Adipocyte (in vitro differentiated cells): ENCODE results near the gene PARD3.
A peak's percentile ranks its signal among the peaks of the same experiment; 100 is the strongest.

Experiments used
- DNase-seq: peaks from one replicate; pipeline ENCODE4 v3.0.0-alpha.2; 2015; ENCODE audit warnings: low read depth
- H3K27me3 ChIP-seq: replicated peaks from 2 replicates; pipeline ENCODE4 v1.7.0; 2013; ENCODE audit warnings: mild to moderate bottlenecking, low read length, moderate library complexity; ENCODE audit not compliant: control insufficient read depth, insufficient read depth
- H3K36me3 ChIP-seq: 2 replicates; pipeline ENCODE4 v1.7.0; 2013; ENCODE audit warnings: low read length, mild to moderate bottlenecking, moderate library complexity; ENCODE audit not compliant: control insufficient read depth, insufficient read depth, severe bottlenecking
- H3K4me1 ChIP-seq: 2 replicates; pipeline ENCODE4 v1.7.0; 2013; ENCODE audit warnings: mild to moderate bottlenecking, low read length, moderate library complexity; ENCODE audit not compliant: control insufficient read depth, insufficient read depth
- H3K4me3 ChIP-seq: 2 replicates; pipeline ENCODE4 v1.7.0; 2013; ENCODE audit warnings: mild to moderate bottlenecking, low read length, moderate library complexity
- H3K9ac ChIP-seq: 2 replicates; pipeline ENCODE4 v1.7.0; 2013; ENCODE audit warnings: mild to moderate bottlenecking, low read length, moderate library complexity
- H3K9me3 ChIP-seq: 2 replicates; pipeline ENCODE4 v1.7.0; 2013; ENCODE audit warnings: mild to moderate bottlenecking, low read length, moderate library complexity; ENCODE audit not compliant: control insufficient read depth

PARD3 gene

DNA sequence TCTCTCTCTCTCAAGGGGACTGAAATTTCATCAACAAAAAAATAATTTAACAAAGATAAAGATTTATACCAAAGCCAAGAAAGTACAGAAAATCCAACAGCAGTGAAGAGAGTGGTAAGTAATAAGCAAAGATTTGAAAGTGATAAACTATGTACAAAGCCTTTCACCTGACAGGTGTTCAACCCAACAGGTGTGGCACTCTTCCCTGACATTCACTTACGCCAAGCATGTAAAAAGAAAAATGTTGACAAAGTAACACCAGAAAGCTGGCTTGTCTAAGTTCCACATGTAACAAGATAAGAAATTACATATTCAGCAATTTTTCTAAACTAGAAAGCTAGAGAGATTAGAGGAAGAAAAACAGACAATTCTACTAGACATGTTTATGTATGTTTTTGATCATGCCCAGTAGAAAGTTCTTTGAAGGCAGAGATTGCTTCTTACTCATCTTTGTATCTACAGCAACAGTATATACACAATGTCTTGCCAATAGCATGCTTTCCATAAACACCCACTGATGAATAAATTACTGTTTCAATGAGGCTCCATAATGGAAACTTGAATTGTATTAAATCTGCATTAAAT lies 468.5 kb downstream of the PARD3 start:
- no peak overlapping the region for H3K4me3 ChIP-seq
- H3K9me3 ChIP-seq: no peaks in the 10 kb centered on the region
- H3K4me1 ChIP-seq: peaks cover 24% of the 10 kb centered on the region
- no peaks in the 10 kb centered on the region for H3K36me3 ChIP-seq
- H3K27me3 ChIP-seq: no peaks in the 10 kb centered on the region
- no peak for DNase-seq
- no peak overlapping the region for H3K9ac ChIP-seq

DNA sequence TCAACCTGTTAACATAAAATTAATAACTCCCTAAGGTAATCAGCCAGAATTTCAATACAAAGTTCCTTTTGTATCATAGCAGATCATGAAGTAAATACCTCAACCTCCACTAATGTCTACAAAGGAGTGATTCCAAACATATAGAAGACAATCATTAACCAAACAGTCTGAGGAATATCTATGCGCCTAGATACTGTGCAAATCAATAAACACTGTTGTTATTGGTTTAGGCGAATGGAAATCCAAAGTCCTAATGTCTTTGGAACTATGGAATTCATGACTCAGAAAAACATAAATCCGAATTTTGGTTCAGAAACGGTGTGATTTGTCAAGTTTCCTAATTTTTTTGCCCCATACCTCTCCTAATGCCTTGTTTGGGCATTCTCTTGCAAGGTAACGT lies 469.7 kb downstream of the PARD3 start:
- no peaks in the 10 kb centered on the region for H3K9me3 ChIP-seq
- DNase-seq: no peak
- H3K36me3 ChIP-seq: no peaks in the 10 kb centered on the region

DNA sequence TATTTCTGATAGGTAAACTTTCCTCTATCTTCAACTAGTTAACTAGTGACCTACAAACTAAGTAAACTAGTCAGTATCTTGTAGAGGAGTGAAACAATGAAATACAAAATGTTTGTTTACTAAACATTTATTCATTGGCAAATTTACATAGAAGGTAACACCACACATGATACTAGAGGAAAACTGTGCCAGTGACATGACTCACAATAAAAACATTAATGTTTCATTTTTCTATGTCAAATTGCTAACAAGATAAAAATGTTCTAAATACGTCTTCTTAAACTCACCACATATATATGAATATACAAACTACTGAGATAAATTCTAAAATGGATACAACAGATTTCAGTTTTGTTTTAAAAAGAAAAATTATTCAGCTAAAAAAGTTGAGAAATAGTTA lies 471.3 kb downstream of the PARD3 start:
- no peaks in the 10 kb centered on the region for H3K27me3 ChIP-seq
- no peak overlapping the region for H3K9ac ChIP-seq
- no peak overlapping the region for H3K4me3 ChIP-seq
- no peaks in the 10 kb centered on the region for H3K9me3 ChIP-seq
- peaks cover 32% of the 10 kb centered on the region for H3K4me1 ChIP-seq
- no peaks in the 10 kb centered on the region for H3K36me3 ChIP-seq
- DNase-seq: peak; percentile 55

More for the DNA sequence above, 469.7 kb downstream of the PARD3 start:
- H3K4me3 ChIP-seq: no peak overlapping the region
- peaks cover 25% of the 10 kb centered on the region for H3K4me1 ChIP-seq
- H3K9ac ChIP-seq: no peak overlapping the region
- no peaks in the 10 kb centered on the region for H3K27me3 ChIP-seq

DNA sequence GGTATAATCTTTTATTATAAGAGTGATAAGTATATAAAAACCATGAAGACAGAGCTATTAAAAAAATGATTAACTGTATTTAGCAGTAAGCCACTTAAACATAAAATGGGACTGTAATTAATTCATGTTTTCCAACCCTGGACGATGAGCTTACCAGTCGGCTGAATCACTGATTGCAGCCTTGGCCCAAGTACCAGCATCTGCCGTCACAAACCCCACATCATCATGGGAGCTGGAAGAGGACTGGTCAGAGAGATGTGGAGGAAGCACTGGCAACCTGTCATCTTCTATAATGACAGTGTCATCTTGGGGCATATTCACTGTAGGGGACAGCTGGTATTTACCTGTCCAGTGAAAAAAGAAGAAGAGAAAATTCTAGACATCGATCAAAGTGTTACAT lies 473.6 kb downstream of the PARD3 start:
- Histone ChIP-seq H3K4me1 (peaks cover 32% of the 10 kb centered on the region), H3K9me3 (no peaks in the 10 kb centered on the region)
- DNase-seq: no peak

DNA sequence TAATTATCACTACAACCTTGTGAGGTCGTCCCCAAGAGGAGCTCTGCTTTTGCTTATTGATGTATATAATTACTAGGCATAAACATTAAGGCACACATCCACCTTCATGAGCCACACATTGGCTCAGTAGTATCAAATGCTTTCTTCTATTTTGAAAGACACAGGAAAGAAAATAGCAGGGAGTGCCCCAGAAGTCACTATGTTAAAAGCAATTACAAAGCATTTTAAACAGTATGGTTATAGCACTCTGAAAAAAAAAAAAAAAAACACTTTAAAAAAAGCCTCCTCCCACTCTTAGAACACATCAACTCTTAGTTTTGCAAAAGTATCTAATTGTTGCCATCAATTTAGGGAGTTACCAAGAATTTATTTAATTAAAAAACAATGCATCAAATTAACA lies 474.2 kb downstream of the PARD3 start:
- Histone ChIP-seq H3K9me3 (no peaks in the 10 kb centered on the region), H3K27me3 (no peaks in the 10 kb centered on the region), H3K4me1 (peaks cover 32% of the 10 kb centered on the region), H3K36me3 (no peaks in the 10 kb centered on the region), H3K9ac (peak overlapping the region; percentile 16), H3K4me3 (peak overlapping the region; percentile 10)
- no peak for DNase-seq

More for the DNA sequence above, 473.6 kb downstream of the PARD3 start:
- H3K9ac ChIP-seq: no peak overlapping the region
- H3K4me3 ChIP-seq: peak overlapping the region; percentile 10
- H3K27me3 ChIP-seq: no peaks in the 10 kb centered on the region
- no peaks in the 10 kb centered on the region for H3K36me3 ChIP-seq

DNA sequence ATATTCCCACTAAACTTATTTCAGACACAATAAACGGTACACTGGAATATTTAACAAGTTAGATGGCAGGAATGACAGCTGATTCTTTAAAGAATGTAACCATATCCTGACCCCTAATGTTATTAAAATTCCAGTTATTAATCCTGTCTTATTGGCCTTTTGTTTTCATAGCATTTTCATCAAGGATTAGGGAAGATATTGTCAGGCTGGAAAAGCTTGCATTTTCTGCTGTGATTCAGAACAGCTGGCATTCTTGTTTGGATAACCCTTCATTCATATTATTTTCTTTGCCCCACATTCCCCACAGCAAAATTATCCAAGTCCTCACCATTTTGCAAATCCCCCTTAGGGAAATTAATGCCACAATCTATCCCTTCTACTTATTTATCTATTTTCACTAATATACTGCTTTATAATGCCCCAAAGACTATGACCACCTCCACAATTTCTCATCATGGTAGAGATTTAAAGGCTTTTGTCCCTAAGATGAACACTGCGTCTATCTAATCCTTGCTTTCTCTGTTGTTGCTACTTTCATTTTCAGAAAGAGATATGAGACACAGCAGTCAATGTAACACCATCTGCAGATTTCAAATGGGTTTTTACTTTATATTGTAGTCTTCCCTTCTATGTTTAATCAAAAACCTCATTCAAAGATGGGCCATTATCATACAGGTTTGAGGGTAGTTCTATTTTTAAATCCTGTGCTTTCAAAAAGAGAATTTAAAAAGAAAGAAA lies 475.1 kb downstream of the PARD3 start:
- Histone ChIP-seq H3K9ac (no peak overlapping the region), H3K9me3 (no peaks in the 10 kb centered on the region), H3K36me3 (no peaks in the 10 kb centered on the region), H3K27me3 (no peaks in the 10 kb centered on the region), H3K4me1 (peaks cover 32% of the 10 kb centered on the region), H3K4me3 (peak overlapping the region; percentile 42)
- peak; percentile 48 for DNase-seq

DNA sequence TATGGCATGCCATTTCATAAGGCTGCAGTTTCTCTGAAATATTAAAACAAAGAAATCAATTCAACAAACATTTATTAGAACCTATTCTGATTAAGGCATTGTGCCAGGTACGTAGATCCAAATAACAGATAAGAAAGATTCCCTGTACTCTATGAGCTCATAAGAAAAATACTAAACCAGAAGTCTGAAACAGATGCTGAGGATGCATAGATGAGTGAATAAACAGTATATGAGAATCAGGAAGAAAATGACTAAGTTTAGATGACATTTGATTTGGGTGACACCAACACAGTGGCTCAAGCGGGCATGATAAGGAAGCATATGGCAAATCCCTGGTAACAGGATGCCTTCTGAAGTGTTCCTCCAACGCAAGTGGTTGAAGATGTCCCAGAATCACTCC lies 477.2 kb downstream of the PARD3 start:
- Histone ChIP-seq H3K27me3 (no peaks in the 10 kb centered on the region), H3K36me3 (no peaks in the 10 kb centered on the region), H3K9ac (no peak overlapping the region), H3K4me3 (no peak overlapping the region), H3K9me3 (no peaks in the 10 kb centered on the region), H3K4me1 (peaks cover 18% of the 10 kb centered on the region)
- DNase-seq: no peak

DNA sequence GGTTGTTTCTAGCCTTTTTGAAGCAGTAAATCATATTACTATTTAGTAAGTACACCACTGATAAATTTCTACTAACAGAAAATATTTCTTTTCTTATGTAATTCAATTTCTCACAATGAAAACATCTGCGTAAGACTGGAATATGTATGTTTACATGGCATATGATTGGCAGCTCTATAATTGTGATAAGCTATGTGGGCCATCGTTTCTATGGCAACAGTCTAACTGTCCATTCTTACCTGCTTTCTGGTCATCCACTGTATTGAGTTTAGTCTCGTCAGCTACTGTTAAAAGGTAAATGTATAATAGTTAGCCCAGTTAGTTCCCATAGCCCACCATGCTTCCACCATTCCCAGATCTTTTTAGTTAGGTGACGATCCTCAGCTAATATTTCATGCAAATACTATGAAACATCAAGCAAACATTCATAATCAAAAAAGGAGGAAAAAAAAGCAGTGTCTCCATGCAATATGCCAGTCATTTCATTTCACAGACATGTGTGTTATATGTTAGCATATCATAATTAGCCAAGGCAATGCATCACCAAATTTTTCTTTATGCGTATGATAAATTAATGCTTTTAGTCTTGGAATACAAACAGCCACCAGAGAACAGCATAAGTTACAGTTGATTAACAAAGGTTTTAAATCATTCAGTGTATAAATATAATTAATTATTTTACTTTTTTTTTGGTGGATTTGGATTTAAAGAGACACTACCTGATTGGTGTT lies 479.0 kb downstream of the PARD3 start:
- H3K4me1 ChIP-seq: peaks cover 15% of the 10 kb centered on the region
- H3K27me3 ChIP-seq: no peaks in the 10 kb centered on the region
- no peak overlapping the region for H3K4me3 ChIP-seq
- H3K36me3 ChIP-seq: no peaks in the 10 kb centered on the region
- no peak overlapping the region for H3K9ac ChIP-seq
- no peaks in the 10 kb centered on the region for H3K9me3 ChIP-seq
- no peak for DNase-seq

DNA sequence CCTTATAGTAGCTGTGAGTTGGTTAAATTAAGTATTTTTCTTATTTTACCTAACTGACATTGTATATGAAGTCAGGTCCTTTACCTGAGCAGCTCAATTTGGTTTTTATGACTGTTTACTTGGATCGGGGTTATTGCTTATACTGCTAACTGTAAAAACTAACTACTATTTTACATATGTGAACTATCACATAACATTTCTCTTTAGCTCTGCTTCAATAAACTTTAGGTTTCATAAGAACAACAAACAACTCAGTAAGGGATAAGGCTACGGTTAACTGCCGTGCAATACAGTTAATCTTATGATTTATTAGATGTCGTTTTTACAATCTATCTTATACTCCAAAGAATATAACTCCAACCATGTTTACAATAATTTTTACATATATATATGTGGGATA lies 480.2 kb downstream of the PARD3 start:
- no peak for DNase-seq
- H3K9ac ChIP-seq: no peak overlapping the region
- peaks cover 3% of the 10 kb centered on the region for H3K4me1 ChIP-seq
- H3K4me3 ChIP-seq: no peak overlapping the region
- no peaks in the 10 kb centered on the region for H3K9me3 ChIP-seq
- H3K27me3 ChIP-seq: no peaks in the 10 kb centered on the region
- H3K36me3 ChIP-seq: no peaks in the 10 kb centered on the region

DNA sequence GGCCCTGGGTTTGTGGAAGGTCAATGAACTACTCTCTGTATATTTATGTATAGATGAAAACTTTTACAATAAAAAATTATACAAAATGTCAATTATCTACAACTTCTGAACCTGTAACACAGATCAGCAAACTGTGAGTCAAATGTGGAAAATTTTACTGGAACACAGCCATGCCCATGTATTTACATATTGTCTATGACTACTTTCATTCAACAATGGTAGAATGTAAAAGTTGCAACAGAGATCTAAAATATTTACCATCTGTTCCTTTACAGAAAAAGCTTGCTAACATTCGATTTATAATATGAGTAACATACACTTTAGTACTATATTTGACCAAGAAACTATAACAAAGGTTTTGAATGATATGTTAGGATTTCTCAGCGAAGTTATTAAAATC lies 481.6 kb downstream of the PARD3 start:
- Histone ChIP-seq H3K4me1 (no peaks in the 10 kb centered on the region), H3K9me3 (no peaks in the 10 kb centered on the region), H3K27me3 (no peaks in the 10 kb centered on the region), H3K4me3 (no peak overlapping the region), H3K36me3 (no peaks in the 10 kb centered on the region), H3K9ac (no peak overlapping the region)
- DNase-seq: peak; percentile 81

DNA sequence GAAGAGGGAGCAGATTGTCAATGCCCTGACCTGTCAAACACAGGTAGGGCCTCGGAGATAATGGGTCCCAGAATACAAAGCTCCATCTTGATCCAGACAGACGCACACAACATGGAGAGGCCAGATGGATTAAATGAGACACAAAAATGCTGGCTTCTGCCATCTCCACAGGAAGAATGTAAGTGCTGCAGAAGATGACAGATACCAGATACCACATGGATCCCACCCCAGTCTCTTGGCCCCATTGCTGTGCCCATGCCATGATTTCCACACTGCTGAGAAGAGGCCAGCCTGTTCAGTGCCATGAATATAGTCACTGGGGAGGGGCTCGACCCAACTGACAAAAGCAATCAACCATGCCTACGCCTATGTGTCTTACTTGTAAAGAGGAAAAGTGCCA lies 487.9 kb downstream of the PARD3 start:
- Histone ChIP-seq H3K27me3 (no peaks in the 10 kb centered on the region), H3K9me3 (no peaks in the 10 kb centered on the region), H3K4me1 (peaks cover 17% of the 10 kb centered on the region), H3K36me3 (no peaks in the 10 kb centered on the region), H3K9ac (no peak overlapping the region), H3K4me3 (no peak overlapping the region)
- DNase-seq: no peak
